ENCODE measurements around the gene AKT2.

DNA sequence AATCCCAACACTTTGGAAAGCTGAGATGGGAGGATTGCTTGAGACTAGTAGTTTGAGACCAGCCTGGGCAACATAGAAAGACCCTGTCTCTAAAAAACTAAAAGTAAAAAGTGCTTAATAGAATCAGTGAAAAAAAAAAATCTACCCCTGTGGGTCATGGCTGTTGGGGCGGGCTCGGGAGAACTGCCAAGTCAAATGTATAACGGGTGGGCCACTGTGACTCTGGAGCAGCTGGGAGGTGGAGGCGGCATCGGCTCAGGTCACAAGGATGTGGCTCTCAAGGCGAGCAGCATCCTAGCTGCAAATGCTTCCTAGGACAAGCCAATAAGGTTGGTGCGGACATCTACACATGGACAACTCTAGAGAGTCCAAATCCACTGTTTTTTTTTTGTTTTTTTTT is 32.2 kb upstream of the AKT2 start:
- TF ChIP-seq, protein P1, sequence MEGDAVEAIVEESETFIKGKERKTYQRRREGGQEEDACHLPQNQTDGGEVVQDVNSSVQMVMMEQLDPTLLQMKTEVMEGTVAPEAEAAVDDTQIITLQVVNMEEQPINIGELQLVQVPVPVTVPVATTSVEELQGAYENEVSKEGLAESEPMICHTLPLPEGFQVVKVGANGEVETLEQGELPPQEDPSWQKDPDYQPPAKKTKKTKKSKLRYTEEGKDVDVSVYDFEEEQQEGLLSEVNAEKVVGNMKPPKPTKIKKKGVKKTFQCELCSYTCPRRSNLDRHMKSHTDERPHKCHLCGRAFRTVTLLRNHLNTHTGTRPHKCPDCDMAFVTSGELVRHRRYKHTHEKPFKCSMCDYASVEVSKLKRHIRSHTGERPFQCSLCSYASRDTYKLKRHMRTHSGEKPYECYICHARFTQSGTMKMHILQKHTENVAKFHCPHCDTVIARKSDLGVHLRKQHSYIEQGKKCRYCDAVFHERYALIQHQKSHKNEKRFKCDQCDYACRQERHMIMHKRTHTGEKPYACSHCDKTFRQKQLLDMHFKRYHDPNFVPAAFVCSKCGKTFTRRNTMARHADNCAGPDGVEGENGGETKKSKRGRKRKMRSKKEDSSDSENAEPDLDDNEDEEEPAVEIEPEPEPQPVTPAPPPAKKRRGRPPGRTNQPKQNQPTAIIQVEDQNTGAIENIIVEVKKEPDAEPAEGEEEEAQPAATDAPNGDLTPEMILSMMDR (conservative IDR thresholded peaks at IDR 0.05; ENCODE audit: low read depth, low read length), result no peak
- no peak for TF ChIP-seq EZH2 (IDR thresholded peaks at IDR 0.05; ENCODE audit: borderline replicate concordance, low read depth, low read length, poor library complexity, severe bottlenecking)
